ENCODE data around the gene ETFA. TPM values are rescaled to one million over a fixed set of nuclear protein-coding genes. Genes with fewer than 3 reads are reported as not detected.

Gene ETFA
- total RNA-seq, 1 donor from 2014 or later = 68.7 TPM

DNA sequence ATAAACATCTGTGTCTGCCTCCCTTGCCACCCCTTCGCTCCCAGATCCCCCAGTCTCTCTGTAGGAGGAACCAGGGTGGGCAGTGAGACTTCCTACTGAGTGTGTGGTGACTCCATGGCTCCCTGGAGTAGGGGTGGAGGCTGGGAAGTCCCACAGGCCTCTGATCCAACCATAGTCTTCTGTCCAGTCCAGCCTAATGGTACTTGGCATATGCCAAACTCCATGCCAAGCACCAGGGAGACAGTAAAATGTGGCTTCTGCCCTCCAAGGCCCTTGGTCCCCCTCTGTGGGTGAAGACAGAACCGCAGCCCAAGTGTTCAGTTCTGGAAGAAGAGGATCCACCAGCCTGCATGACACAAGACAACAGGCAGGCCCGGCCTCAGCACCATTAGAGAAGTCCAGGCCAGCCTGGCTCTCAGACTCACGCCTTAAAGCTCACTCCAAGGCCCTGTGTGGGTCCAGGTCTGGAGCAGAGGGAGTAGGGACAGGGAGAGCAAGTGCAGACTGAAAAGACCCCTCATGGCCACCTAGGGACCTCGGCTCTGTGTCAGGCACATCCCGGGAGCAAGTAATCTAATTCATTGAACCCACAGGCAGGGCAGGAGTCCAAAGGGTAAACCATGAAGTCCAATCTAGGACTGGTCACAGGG is 112.7 kb downstream of the ETFA start:
- no peak overlapping the region for H3K4me3 ChIP-seq (ENCODE audit: low read depth, low read length)
- TF ChIP-seq, protein P1, sequence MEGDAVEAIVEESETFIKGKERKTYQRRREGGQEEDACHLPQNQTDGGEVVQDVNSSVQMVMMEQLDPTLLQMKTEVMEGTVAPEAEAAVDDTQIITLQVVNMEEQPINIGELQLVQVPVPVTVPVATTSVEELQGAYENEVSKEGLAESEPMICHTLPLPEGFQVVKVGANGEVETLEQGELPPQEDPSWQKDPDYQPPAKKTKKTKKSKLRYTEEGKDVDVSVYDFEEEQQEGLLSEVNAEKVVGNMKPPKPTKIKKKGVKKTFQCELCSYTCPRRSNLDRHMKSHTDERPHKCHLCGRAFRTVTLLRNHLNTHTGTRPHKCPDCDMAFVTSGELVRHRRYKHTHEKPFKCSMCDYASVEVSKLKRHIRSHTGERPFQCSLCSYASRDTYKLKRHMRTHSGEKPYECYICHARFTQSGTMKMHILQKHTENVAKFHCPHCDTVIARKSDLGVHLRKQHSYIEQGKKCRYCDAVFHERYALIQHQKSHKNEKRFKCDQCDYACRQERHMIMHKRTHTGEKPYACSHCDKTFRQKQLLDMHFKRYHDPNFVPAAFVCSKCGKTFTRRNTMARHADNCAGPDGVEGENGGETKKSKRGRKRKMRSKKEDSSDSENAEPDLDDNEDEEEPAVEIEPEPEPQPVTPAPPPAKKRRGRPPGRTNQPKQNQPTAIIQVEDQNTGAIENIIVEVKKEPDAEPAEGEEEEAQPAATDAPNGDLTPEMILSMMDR (IDR thresholded peaks at IDR 0.05; ENCODE audit: insufficient read depth, low read length, poor library complexity, severe bottlenecking) = no peak
- no peak for DNase-seq (ENCODE audit: low read depth)
- H3K36me3 ChIP-seq (ENCODE audit: control insufficient read depth, insufficient read depth, low read length) = no peaks in the 10 kb centered on the region
- H3K27me3 ChIP-seq (ENCODE audit: control insufficient read depth, insufficient read depth, low read length) = no peaks in the 10 kb centered on the region

DNA sequence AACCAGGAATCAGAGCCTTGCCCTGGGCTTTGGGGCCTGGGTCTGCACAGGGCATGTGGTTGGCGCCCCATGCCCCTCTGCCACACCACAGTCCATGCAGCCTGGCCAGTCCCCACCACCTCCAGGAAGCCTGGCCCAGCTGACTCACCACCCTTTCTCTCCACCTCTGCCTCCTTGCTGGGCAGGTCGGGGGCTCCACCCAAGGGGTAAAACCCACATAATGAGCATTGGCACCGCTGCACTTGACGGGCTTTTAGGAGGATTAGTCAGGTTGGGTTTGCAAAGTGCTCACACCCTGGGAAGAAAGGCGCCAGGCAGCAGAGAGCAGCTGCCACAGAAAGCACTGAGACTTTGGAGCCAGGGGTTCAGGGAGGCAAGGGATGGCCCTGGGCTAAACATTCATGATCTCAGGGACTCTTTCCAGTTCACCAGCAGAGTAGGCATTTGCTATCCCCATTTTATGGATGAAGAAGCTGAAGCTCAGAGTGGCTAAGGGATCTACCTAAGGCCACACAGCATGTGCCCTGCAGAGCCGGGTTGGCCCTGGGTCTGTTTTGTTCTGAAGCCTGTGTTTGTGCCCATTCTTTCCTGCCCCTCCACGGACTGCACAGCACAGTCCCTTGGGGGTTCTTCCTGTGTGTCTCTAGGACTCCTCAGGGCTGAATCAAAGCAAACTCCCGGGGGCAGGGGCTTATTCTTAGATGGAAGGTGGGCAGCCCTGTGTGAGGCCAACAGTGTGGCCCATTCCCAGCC is 113.4 kb downstream of the ETFA start:
- no peak overlapping the region for H3K4me3 ChIP-seq (ENCODE audit: low read depth, low read length)
- peak; percentile 60 for DNase-seq (ENCODE audit: low read depth)
- H3K36me3 ChIP-seq (ENCODE audit: control insufficient read depth, insufficient read depth, low read length) = no peaks in the 10 kb centered on the region
- TF ChIP-seq, protein P1 (IDR thresholded peaks at IDR 0.05; ENCODE audit: insufficient read depth, low read length, poor library complexity, severe bottlenecking) = no peak
- no peaks in the 10 kb centered on the region for H3K27me3 ChIP-seq (ENCODE audit: control insufficient read depth, insufficient read depth, low read length)

DNA sequence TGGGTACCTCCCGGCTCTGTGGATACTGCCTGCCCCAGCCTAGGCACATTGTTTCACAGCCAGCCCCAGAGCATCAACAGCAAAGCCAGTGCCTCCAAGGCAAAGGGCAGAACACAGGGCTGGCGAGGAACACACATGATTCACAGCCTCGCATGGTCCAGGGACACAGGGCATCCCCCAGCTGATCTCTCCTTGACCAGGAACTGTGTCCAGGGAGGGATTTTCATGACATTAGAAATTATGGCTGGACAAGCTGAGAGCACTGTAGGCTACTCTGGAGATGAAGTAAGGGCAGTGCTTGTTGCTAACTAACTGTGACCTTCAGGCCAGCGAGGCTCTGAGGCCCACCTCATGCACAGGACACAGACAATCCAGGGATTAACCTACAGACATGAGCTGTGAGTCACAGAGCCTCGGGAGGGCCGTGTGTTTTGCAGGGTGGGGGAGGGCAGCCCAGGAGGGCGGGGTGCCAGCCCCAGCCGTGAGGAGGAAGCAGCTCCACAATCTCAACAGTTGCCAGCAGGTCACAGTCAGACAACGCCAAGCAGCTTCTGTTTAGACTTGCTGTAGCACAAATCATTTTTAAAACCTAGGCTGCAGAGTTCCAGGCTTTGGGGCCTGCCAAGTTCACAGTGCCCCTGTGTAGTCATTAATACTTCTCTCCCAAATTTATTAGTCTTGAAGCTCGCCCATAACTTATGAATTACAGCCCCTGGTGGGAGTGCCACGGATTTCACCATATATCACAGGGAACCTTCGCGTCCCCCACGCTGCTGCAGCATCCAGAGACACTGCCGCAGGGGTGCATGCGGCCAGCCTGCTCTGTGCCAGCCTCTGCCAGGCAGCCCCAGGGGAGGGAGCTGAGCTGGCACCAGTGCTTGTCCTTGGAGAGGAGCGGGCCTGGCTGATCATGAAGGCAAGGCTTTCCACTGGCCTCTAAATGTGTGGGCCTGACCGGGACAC is 114.7 kb downstream of the ETFA start:
- Histone ChIP-seq H3K4me3 (ENCODE audit: low read depth, low read length) (no peak overlapping the region), H3K36me3 (ENCODE audit: control insufficient read depth, insufficient read depth, low read length) (no peaks in the 10 kb centered on the region), H3K27me3 (ENCODE audit: control insufficient read depth, insufficient read depth, low read length) (peaks cover 9% of the 10 kb centered on the region)
- DNase-seq (ENCODE audit: low read depth) = peak; percentile 67
- TF ChIP-seq, protein P1 (IDR thresholded peaks at IDR 0.05; ENCODE audit: insufficient read depth, low read length, poor library complexity, severe bottlenecking) = no peak

DNA sequence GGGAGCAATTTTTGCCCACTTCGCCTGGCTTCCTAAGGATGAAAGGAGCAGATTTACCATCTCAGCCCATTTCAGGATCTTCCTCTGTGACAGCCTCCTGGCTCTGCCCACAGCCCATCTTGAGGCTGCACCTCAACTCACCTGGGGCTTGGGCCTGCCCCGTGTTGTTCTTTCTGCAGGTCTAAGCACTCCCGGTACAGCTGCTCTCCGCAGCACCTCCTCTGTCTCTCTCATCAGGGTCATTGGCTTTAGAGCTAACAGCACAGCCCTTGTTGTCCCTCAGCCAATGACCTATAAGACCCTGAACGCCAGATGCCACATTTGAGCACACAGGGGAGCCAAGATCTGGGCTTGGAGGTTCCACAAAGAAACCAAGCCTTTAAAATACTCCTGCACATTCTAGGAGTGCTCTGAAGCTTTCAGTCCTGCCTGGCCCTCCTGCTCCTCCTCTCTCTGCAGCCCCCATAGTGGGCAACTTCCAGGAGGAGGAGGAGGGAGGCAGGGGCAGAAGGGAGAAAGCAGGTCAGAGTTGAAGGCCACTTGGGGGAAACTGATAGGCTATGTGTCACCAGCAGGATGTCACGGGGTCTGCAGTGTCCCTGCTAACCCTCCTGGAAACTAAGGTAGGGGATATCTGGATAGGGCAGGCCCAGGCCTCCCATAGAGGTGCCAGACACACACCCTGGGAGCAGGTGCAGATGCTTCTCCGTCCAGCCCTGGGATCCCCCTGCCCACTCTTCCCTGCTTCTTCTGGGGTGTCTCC is 115.6 kb downstream of the ETFA start:
- TF ChIP-seq, protein P1 (IDR thresholded peaks at IDR 0.05; ENCODE audit: insufficient read depth, low read length, poor library complexity, severe bottlenecking) = no peak
- Histone ChIP-seq H3K4me3 (ENCODE audit: low read depth, low read length) (no peak overlapping the region), H3K36me3 (ENCODE audit: control insufficient read depth, insufficient read depth, low read length) (no peaks in the 10 kb centered on the region), H3K27me3 (ENCODE audit: control insufficient read depth, insufficient read depth, low read length) (peaks cover 9% of the 10 kb centered on the region)
- DNase-seq (ENCODE audit: low read depth) = no peak

DNA sequence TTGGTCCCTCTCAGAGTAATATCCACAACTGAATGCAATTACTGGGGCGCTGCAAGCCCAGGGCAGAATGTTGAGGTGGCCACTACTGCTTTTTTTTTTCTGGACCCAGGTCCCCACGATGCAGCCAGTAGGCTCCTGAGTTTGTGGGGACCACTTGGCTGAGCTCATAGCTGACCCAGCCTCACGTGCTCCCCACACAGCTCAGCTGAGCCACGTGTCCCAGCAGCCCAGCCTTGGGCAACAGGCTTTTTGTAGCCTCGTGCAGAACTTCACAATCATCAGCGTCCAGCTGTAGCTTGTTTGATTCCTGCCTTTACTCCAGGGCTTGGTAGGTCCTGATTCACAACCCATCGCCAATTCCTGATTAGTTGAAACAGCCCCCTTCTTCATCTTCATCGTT is 117.3 kb downstream of the ETFA start:
- no peak for DNase-seq (ENCODE audit: low read depth)
- H3K27me3 ChIP-seq (ENCODE audit: control insufficient read depth, insufficient read depth, low read length) = peaks cover 16% of the 10 kb centered on the region
- H3K36me3 ChIP-seq (ENCODE audit: control insufficient read depth, insufficient read depth, low read length) = no peaks in the 10 kb centered on the region
- TF ChIP-seq, protein P1 (IDR thresholded peaks at IDR 0.05; ENCODE audit: insufficient read depth, low read length, poor library complexity, severe bottlenecking) = no peak
- H3K4me3 ChIP-seq (ENCODE audit: low read depth, low read length) = no peak overlapping the region

Data from kidney epithelial cell (primary cell).